SH-SY5Y (cell line): ENCODE measurements around the gene CBR1.

Source experiments
- GATA2 ChIP-seq: IDR thresholded peaks from 2 replicates; pipeline ENCODE4 v1.6.1; 2011; ENCODE audit warnings: mild to moderate bottlenecking, low read depth, low read length
- GATA3 ChIP-seq: IDR thresholded peaks from 2 replicates; pipeline ENCODE4 v1.6.1; 2011; ENCODE audit warnings: low read depth, mild to moderate bottlenecking, low read length, moderate library complexity

CBR1 gene

GRCh38 chr21:36069713-36070583 lies at the start of gene CBR1:
Gene CBR1 (plus strand): TSS chr21:36070024. CDS start chr21:36070116, 92 bp downstream.
- no peak for TF ChIP-seq GATA2
- TF ChIP-seq GATA3, result no peak

DNA sequence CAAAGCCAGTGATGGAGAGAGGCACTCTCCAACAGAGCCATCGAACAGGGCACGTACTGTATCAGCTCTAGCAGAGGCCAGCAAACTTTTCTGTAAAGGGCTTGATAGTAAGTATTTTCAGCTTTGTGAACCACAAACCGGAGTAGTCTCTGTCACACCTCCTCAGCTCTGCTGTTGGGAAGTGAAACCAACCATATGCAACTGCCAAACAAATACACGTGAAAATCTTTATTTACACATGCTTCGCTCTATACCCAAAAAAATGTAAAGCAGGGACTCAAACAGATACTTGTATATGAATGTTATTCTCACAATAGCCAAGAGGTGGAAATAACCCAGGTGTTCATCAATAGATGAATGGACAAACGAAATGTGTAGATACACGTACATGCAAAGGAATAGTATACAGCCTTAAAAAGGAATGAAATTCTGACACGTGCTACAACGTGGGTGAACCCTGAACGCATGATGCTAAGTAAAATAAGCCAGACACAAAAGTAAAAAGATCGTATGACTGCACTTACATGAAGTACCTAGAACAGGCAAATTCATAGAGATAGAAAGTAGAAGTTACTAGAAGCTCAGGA lies 48.5 kb upstream of the CBR1 start:
- TF ChIP-seq GATA2, result no peak
- TF ChIP-seq GATA3, result no peak

DNA sequence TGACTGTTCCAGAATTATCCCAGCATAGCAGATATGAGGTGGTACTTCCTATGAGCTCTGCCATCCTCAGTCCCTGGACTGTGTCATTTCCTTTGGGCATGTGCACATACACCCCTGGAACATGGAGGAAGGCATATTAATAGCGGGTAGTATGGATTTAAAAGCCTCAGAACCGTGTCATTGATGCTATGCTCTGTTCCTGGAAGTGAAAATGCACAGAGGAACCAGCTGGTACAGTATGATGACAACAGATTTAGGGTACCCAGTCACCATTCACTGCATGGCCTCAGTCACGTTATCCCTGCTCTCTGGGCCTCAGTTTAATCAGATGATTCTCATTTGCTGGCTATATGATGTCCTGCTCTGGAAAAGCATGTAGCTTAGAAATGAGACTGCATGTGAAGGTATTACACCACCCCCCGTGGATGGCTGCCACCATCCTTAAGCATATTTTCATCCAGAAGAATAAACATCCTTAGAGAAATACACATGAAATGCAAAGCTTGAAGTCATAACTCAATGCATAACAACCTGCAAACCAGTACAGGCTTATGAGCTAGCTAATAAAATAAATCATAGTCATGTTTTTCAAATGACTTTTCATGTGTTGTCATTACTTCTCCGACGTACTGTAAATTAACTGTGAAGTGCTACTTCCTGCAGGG lies 47.3 kb upstream of the CBR1 start:
- no peak for TF ChIP-seq GATA2

DNA sequence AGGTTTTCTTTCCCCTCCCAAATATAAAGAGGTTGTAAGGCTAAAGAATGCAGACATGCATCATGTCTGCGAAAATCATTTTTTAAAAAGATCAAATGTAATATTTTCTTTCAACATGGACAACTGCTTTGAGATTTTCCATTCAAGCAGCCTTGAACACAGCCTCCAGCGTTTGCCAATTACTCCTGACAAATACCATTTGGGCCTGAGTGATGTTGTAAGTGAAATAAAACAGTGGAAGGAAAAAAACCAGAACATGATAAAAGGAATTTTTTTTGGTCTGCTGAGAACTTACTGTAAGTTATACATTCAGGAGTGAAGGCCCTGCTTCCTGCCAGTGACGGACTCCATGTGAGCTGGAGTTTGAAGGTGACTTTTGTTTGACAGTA lies 46.7 kb upstream of the CBR1 start:
- TF ChIP-seq GATA2 (no peak), GATA3 (no peak)

- TF ChIP-seq GATA2, result no peak
- no peak for TF ChIP-seq GATA3
Measured at GRCh38 chr21:36024782-36025181, 45.0 kb upstream of the CBR1 start.

GRCh38 chr21:36027347-36027746 lies 42.5 kb upstream of the CBR1 start:
- TF ChIP-seq GATA2, result no peak
- TF ChIP-seq GATA3, result no peak

DNA sequence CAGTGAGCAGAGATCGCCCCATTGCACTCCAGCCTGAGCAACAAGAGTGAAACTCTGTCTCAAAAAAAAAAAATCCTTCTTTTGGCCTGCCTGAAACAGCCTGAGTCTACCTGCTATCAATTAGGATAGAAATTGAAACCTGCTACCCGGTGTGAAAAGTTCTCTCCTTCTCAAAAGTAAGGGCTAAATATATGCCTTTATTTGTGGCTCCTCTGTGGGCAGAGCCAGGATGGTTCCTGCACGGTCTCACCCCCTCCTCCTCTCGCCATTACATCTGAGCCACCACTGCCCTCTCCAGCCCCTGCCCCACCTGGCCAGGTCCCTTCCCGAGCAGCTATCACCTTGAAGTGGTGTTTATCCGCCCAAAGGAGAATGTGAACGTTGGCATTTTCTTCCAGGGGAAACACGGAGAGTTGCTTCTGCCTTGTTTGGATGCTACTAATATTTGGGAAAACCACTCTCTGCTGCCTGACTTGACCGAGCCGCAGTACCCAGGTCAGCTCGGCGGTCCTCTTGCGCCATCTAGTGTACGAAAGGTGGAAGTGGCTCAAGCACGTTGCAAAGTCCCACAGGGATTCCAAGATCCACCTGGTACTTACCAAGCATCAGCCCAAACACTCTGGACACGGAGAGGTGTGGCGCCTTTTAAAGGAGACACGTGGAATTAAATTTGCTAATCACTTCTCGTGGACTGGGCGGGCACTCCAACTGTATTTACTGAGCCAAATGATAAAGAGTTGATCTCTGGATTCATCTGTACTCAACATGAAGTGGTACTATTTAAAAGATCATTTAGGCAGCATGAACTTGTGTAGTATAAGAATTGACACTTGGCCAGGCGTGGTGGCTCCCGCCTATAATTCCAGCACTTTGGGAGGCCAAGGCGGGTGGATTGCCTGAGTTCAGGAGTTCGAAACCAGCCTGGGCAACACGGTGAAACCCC lies 41.4 kb upstream of the CBR1 start:
- TF ChIP-seq GATA2 (no peak), GATA3 (no peak)

DNA sequence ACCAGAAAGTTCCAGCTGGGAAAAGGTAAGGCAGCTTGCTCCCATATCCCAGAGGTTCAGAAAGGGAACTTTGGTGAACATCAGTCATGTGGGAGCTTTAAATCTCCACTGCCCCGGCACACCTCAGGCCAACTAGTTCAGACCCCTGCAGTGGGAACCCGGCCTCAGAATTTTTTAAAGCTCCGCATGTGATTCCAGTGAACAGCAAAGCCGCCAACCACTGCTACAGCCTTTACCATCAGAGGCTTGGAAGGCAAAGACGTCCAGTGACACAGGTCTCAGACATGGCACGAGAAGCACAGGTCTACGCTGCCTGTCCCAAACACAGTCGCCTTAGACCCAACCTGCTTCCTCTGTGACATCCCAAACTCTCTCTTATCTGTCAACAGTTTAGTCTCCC lies 40.5 kb upstream of the CBR1 start:
- TF ChIP-seq GATA2, result no peak
- no peak for TF ChIP-seq GATA3

DNA sequence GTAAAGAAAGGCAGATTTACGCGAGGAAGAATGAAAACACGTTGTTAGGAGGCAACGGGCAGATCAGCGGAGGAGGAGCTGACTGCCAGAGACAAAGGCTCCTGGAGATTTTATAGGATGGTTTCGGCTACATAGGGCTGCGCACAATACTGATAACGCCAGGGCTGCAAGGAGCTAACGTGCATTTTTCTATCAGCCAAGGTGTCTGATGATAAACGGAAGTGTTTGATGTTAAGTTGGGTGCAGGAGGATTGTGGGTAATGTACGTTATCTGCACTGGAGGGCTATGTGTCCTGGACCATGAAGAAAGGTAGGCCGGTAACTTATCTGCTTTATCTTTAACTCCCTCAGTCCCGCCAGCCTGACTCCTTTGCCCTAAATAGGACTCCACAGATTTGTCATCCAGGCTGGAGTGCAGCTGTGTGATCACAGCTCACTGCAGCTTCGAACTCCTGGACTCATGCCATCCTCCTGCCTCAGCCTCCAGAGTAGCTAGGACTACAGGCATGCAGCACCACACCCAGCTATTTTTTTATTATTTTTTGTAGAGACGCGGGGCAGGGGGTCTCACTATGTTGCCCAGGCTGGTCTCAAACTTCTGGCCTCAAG lies 39.1 kb upstream of the CBR1 start:
- TF ChIP-seq GATA2 (peak; percentile 42; the same call in 1 of the 2 replicates), GATA3 (no peak)

DNA sequence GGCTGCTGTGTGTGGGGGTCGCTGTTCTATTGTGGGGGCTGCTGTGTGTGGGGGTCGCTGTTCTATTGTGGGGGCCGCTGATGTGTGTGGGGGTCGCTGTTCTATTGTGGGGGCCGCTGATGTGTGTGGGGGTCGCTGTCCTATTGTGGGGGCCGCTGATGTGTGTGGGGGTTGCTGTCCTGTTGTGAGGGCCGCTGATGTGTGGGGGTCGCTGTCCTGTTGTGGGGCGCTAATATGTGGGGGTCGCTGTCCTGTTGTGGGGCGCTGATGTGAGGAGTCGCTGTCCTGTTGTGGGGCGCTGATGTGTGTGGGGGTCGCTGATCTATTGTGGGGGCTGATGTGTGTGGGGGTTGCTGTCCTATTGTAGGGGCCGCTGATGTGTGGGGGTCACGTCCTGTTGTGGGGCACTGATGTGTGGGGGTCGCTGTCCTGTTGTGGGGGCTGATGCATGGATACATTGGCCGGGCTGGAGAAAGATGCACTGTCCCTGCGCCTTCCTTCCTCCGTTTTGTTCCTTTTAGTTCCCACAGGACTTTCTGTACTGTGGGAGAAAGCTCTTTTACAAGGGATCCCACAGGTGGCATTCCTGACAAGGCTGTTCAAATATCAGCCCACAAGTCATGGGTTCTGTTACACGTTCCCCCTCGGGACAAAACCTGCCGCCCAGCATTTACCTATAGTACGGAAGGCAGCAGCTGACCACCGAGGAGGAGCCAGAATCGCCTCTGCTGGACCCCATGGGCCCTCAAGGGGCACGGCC lies 37.0 kb upstream of the CBR1 start:
- TF ChIP-seq GATA3 (no peak), GATA2 (no peak)

DNA sequence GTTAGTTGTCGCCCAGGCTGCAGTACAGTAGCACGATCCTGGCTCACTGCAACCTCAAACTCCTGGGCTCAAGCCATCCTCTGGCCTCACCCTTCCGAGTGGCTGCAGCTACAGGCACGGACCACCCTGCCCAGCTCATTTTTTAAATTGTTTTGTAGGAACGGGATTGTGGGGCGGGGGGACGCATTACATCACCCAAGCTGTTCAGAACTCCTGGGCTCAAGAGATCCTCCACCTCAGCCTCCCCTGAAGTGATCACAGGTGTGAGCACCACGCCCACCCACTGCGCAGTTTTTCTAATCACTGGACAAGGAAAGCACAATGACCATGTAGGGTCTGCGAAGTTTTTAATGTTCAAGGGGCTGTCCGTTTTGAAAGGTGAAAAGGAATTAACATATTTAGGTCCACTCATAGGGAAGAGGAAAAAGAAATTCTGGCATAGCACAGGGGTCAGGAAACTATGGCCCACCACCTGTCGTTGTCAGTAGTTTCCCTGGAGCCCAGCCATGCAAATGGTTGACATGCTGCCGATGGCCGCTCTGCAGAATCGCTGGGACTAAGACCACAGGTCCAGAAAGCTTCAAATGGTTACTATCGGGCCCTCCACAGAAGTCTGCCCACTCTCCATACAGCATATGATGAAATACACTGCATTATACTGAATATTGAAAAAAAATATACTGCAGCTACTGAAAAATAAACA lies 35.5 kb upstream of the CBR1 start:
- no peak for TF ChIP-seq GATA3
- TF ChIP-seq GATA2, result no peak

GRCh38 chr21:36035381-36035791 lies 34.4 kb upstream of the CBR1 start:
- TF ChIP-seq GATA2 (peak; percentile 99), GATA3 (peak; percentile 93)
